HEK293T (cell line): ENCODE measurements around the gene PNMA3.
"Not testable (repeated sequence)": the region's sequence is repeated elsewhere in the genome, so short reads cannot be mapped to it uniquely, and the experiment has no call there.

Experiments used
- CTCF ChIA-PET: fragments of 350-600 bp; formaldehyde crosslinking; extraction: SDS; loops from one replicate; lab custom pipeline; 2021; ENCODE audit warnings: antibody characterized with exemption, inconsistent platforms; lab: Yijun Ruan, JAX
- POLR2A ChIA-PET: fragments of 350-600 bp; formaldehyde crosslinking; extraction: SDS; loops from one replicate; lab custom pipeline; 2020; ENCODE audit warnings: antibody characterized with exemption, inconsistent platforms; lab: Yijun Ruan, JAX
- DNase-seq: peaks from one replicate; pipeline ENCODE4 v3.0.0; 2012; ENCODE audit warnings: mixed read lengths; ENCODE audit errors: extremely low spot score
- ARNT ChIP-seq: fragments of 450-650 bp; IDR thresholded peaks from 2 replicates; pipeline ENCODE4 v1.6.1; 2017; ENCODE audit warnings: mild to moderate bottlenecking
- BHLHE40 ChIP-seq: fragments of 450-650 bp; IDR thresholded peaks from 2 replicates; pipeline ENCODE4 v1.6.1; 2016; ENCODE audit warnings: mild to moderate bottlenecking, moderate library complexity, borderline replicate concordance
- CTBP1 ChIP-seq: fragments of 450-650 bp; IDR thresholded peaks from 2 replicates; pipeline ENCODE4 v1.6.1; 2016; ENCODE audit warnings: borderline replicate concordance
- ELF4 ChIP-seq: fragments of 450-650 bp; IDR thresholded peaks from 2 replicates; pipeline ENCODE4 v1.6.1; 2017; ENCODE audit warnings: antibody characterized with exemption
- FOXA1 ChIP-seq: fragments of 450-650 bp; IDR thresholded peaks from 2 replicates; pipeline ENCODE4 v1.6.1; 2016; ENCODE audit warnings: mild to moderate bottlenecking
- FOXK2 ChIP-seq: fragments of 450-650 bp; IDR thresholded peaks from 2 replicates; pipeline ENCODE4 v1.6.1; 2016; ENCODE audit warnings: mild to moderate bottlenecking
- FOXM1 ChIP-seq: fragments of 450-650 bp; IDR thresholded peaks from 2 replicates; pipeline ENCODE4 v1.6.1; 2017; ENCODE audit warnings: mild to moderate bottlenecking, borderline replicate concordance
- HDGF ChIP-seq: fragments of 450-650 bp; IDR thresholded peaks from 2 replicates; pipeline ENCODE4 v1.6.1; 2017; ENCODE audit warnings: antibody characterized with exemption, borderline replicate concordance
- L3MBTL2 ChIP-seq: fragments of 450-650 bp; conservative IDR thresholded peaks from 2 replicates; pipeline ENCODE4 v1.6.1; 2016; ENCODE audit warnings: mild to moderate bottlenecking
- LEF1 ChIP-seq: fragments of 450-650 bp; IDR thresholded peaks from 2 replicates; pipeline ENCODE4 v1.6.1; 2017; ENCODE audit warnings: mild to moderate bottlenecking, borderline replicate concordance
- NFRKB ChIP-seq: fragments of 450-650 bp; IDR thresholded peaks from 2 replicates; pipeline ENCODE4 v1.6.1; 2016; ENCODE audit warnings: mild to moderate bottlenecking, moderate library complexity
- PKNOX1 ChIP-seq: fragments of 450-650 bp; IDR thresholded peaks from 2 replicates; pipeline ENCODE4 v1.6.1; 2016
- SP1 ChIP-seq: fragments of 450-650 bp; IDR thresholded peaks from 2 replicates; pipeline ENCODE4 v1.6.1; 2017
- SUZ12 ChIP-seq: fragments of 450-650 bp; IDR thresholded peaks from 2 replicates; pipeline ENCODE4 v1.6.1; 2016; ENCODE audit warnings: mild to moderate bottlenecking
- TARDBP ChIP-seq: fragments of 450-650 bp; IDR thresholded peaks from 2 replicates; pipeline ENCODE4 v1.6.1; 2016
- ZNF384 ChIP-seq: fragments of 450-650 bp; IDR thresholded peaks from 2 replicates; pipeline ENCODE4 v1.6.1; 2016

PNMA3 gene

GRCh38 chrX:153061732-153062131, 5.5 kb downstream of the PNMA3 start:
- DNase-seq = no peak
- TF ChIP-seq SP1 (no peak), SUZ12 (no peak), BHLHE40 (no peak), FOXK2 (no peak), FOXA1 (no peak), HDGF (no peak), TARDBP (no peak), L3MBTL2 (no peak), PKNOX1 (no peak), NFRKB (no peak), ZNF384 (no peak), ELF4 (no peak)
- ChIA-PET CTCF (no interaction called here), POLR2A (interaction anchor here (0.6 kb wide), 1 partner anchor 103 kb away, joined by 3 read pairs; no protein-coding TSS in a partner anchor)

- ChIA-PET CTCF (no interaction called here), POLR2A (no interaction called here)
- no peak for TF ChIP-seq CTBP1
- TF ChIP-seq FOXA1 = no peak
- no peak for TF ChIP-seq FOXM1
- no peak for TF ChIP-seq HDGF
- TF ChIP-seq ARNT = no peak
- TF ChIP-seq L3MBTL2 = no peak
- no peak for TF ChIP-seq TARDBP
- TF ChIP-seq SUZ12 = no peak
- no peak for TF ChIP-seq SP1
- no peak for TF ChIP-seq ZNF384
- TF ChIP-seq LEF1 = no peak
- no peak for TF ChIP-seq FOXK2
- TF ChIP-seq ELF4 = no peak
- DNase-seq = no peak
Measured at GRCh38 chrX:153063315-153063714, 7.0 kb downstream of the PNMA3 start.

DNA sequence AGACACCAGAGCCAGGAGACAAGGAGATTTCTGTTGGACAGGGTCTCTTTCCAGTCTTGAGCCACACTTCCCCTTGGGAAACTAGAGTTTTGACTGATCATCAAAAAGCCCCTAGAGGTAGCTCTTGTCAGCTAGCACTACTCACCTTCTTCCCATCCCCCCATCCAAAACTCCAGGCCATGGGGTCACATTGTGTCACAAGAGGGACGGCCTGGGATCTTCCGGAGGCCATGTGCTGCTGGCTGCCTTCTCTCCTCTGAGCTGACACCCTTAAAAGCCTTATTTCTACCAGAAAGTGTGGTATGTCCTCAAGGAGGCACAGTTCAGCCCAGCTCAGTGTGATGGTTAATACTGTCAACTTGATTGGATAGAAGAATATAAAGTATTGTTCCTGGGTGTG, 7.8 kb downstream of the PNMA3 start:
- POLR2A ChIA-PET = no interaction called here
- TF ChIP-seq PKNOX1 (no peak), SUZ12 (no peak), L3MBTL2 (no peak), FOXA1 (no peak), BHLHE40 (no peak), ZNF384 (no peak), ELF4 (no peak), FOXM1 (no peak), ARNT (no peak), SP1 (no peak), FOXK2 (no peak), HDGF (no peak), CTBP1 (no peak), NFRKB (no peak), LEF1 (no peak), TARDBP (no peak)
- CTCF ChIA-PET = no interaction called here
- no peak for DNase-seq

DNA sequence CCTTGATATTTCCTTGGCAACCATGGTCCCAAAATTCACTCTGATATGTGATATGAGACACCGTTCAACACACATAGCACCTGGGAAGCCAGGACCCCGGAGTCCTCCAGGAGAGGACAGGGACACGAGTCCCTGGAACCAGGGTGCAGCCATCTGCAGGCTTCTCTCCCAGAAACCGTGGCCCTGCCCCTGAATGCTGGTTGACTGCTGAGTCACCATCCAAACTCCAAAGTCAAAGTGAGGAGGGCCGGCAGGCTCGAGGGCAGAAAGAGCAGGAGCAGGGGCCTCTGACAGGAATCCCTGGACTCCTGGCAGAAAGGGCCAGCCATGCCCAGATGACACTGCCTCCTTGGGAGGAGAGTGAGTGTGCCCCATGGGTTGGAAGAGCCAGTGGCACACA, 9.1 kb downstream of the PNMA3 start:
- TF ChIP-seq NFRKB (no peak), FOXK2 (no peak), CTBP1 (no peak)
- ChIA-PET CTCF (no interaction called here), POLR2A (no interaction called here)

DNA sequence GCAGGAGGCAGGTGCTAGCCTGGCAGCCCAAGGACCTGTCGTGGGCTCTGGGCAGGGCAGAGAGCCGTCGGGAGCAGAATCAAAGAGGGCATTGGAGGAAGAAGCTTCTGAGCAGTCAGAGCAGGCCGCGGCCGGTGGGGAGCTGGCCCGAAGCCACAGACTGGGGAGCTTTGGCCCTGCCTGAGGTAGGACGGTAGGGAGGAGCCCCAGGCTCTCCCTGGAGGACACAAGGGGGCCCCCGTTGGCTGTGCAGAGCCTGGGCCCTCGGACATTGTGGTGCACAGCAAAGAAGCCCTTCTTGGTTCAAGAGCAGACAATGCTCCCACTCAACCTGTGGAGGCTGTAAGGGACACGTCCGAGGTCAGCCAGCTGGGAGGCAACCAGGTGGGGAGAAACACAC, 10.1 kb downstream of the PNMA3 start:
- POLR2A ChIA-PET, CTCF ChIA-PET, DNase-seq: not testable (repeated sequence)

More for the DNA sequence above, 9.1 kb downstream of the PNMA3 start:
- no peak for DNase-seq

DNA sequence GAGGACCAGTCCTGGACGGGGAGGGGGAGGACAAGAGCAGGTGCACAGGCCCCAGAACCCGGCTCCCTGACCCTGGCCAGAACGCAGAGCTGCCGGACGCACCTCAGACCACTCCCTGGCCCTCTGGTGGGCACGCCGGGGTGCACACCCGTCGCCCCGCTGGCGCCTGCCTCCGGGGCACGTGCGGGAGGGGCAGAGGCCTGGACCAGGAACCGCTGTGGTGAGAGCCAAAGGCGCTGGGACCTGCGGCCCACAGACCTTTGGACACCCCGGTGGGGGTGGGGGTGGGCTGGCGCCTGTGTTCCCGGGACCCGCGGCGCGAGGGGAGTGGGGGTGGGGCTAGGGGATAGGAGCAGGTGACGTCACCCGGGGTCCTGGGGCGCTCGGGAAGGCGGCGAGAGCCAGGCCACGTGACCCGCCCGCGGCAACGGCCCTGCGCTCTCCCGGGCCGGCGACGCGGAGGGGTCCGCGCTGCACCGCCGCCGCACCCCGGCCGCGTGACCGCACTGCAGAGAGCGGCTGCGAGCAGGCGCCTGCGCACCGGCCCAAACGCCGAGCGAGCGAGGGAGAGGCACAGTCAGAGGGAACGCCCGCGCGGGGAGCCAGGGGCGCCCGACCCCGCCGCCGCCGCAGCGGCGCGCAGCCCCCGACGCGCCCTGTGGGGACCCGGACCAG, 15.8 kb downstream of the PNMA3 start, which contains the start of gene PNMA6A:
PNMA6A (plus strand) TSS at position 546 of the 675 bp plus-strand sequence. CDS start 609 bp downstream, outside the sequence.
- POLR2A ChIA-PET, DNase-seq, CTCF ChIA-PET: not testable (repeated sequence)

DNA sequence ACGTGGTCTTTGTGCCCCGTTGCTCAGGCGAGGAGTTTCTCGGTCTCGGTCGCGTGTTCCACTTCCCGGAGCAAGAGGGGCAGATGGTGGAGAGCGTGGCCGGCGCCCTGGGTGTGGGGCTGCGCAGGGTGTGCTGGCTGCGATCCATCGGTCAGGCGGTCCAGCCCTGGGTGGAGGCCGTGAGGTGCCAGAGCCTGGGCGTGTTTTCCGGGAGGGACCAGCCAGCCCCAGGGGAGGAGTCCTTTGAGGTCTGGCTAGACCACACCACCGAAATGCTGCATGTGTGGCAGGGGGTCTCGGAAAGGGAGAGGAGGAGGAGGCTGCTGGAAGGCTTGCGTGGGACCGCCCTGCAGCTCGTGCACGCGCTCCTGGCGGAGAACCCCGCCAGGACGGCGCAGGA, 17.1 kb downstream of the PNMA3 start:
- DNase-seq, CTCF ChIA-PET, POLR2A ChIA-PET: not testable (repeated sequence)
